HCT116 (cell line): ENCODE measurements around the gene FAM200B.

ENCODE experiments used
- CEBPB ChIP-seq: IDR thresholded peaks from 2 replicates; pipeline ENCODE4 v1.6.1; 2012; ENCODE audit warnings: low read depth
- EZH2 ChIP-seq: fragments of 200-600 bp; sonication (generic); IDR thresholded peaks from 2 replicates; pipeline ENCODE4 v1.6.1; 2017; ENCODE audit warnings: antibody characterized with exemption, mixed run types
- TF ChIP-seq, protein P1 (sequence below), 3 experiments: fragments of 200-600 bp in 1 of 3; sonication (generic) in 1 of 3; IDR thresholded peaks in 2 of 3; conservative IDR thresholded peaks in 1 of 3; 2 replicates each; pipeline ENCODE4 v1.5.1; 2012 to 2017; ENCODE audit warnings: low read depth in 2 of 3, low read length in 2 of 3, antibody characterized with exemption in 1 of 3, borderline replicate concordance in 1 of 3, control low read depth in 1 of 3, mild to moderate bottlenecking in 1 of 3, mixed read lengths in 1 of 3, mixed run types in 1 of 3, moderate library complexity in 1 of 3; ENCODE audit not compliant: insufficient read depth in 1 of 3
- TF ChIP-seq, protein P2 (sequence below): IDR thresholded peaks from 2 replicates; pipeline ENCODE4 v1.6.1; 2012

DNA sequence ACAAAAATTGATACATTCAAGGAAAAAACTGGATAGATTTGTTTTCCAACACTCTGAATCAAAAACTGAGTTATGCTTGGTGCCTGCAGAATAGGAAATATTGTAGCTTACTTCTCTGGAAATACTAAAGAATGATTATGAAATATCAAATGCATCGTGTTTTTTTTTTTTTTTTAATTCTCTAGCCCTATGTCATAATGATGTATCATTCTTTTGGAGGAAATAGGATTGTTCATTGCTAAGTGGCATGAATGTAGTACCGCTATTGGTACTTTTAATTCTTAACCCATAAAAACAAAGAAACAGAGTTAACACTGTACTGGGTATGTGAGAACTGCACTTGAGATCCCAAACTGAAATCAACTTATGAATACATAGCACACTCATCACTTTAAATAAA lies 7.6 kb upstream of the FAM200B start:
- TF ChIP-seq, protein P1, sequence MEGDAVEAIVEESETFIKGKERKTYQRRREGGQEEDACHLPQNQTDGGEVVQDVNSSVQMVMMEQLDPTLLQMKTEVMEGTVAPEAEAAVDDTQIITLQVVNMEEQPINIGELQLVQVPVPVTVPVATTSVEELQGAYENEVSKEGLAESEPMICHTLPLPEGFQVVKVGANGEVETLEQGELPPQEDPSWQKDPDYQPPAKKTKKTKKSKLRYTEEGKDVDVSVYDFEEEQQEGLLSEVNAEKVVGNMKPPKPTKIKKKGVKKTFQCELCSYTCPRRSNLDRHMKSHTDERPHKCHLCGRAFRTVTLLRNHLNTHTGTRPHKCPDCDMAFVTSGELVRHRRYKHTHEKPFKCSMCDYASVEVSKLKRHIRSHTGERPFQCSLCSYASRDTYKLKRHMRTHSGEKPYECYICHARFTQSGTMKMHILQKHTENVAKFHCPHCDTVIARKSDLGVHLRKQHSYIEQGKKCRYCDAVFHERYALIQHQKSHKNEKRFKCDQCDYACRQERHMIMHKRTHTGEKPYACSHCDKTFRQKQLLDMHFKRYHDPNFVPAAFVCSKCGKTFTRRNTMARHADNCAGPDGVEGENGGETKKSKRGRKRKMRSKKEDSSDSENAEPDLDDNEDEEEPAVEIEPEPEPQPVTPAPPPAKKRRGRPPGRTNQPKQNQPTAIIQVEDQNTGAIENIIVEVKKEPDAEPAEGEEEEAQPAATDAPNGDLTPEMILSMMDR (IDR thresholded peaks at IDR 0.05 in 2 of 3, conservative IDR thresholded peaks at IDR 0.05 in 1 of 3; ENCODE audit: borderline replicate concordance in 1 of 3, insufficient read depth in 1 of 3, low read depth in 2 of 3, low read length in 2 of 3) = no peak
- TF ChIP-seq EZH2 (no peak), CEBPB (no peak)
- TF ChIP-seq, protein P2, sequence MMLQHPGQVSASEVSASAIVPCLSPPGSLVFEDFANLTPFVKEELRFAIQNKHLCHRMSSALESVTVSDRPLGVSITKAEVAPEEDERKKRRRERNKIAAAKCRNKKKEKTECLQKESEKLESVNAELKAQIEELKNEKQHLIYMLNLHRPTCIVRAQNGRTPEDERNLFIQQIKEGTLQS = no peak
